Stimulated activated CD4-positive, alpha-beta T cell treated with anti-CD3 and anti-CD28 coated beads, Interleukin-1b, Interleukin-23, amount 100 ng/mL, for 1 hour (primary cell): ENCODE data around the gene SEC14L1.

Source experiments
- DNase-seq, 2 donors: peaks; one replicate each; pipeline ENCODE4 v3.0.0-alpha.2; 2020; ENCODE audit warnings: low read depth in 2 of 2

Gene SEC14L1

DNA sequence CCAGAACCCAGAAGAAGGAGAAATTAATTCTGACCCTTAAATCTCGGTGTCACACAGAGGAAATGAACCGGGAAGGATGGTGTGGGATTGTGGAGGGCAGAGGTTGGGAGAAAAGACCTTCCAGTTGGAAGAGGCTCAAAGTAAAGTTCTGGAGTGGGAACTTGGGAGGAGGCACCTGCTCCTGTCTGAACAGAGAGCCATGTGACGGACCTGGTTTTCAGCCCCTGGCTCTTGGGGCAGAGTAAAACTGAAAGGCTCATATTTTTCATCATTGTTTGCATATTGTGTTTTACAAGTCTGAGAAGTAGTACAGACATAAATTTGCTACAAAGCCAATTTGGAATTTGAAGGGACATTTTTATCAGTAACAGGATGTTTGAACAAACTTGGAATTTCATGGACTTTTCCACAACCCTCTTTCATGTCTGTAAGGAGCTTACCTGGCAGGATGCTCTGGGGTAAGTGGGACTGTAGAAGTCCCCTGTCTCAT is 24.4 kb upstream of the SEC14L1 start:
- no peak for DNase-seq

DNA sequence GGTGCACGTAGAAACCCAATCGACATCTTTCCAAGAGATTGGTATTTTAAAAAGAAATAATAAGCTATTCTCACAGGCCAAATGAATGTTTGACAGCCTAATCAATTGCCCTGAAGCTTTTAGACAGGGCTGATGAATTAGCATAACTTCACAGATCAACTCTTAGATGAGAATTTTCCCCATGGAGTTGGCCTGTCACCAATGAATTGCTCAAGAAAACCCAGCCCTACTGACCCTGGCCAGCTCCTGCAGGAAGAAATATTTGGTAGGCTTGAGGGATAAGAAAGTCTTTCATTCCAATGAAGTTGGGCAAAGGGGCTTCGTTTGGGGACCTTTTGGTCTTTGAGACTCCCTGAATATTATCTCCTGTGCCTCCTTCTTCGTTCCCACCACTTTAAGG is 23.4 kb upstream of the SEC14L1 start:
- DNase-seq = no peak

DNA sequence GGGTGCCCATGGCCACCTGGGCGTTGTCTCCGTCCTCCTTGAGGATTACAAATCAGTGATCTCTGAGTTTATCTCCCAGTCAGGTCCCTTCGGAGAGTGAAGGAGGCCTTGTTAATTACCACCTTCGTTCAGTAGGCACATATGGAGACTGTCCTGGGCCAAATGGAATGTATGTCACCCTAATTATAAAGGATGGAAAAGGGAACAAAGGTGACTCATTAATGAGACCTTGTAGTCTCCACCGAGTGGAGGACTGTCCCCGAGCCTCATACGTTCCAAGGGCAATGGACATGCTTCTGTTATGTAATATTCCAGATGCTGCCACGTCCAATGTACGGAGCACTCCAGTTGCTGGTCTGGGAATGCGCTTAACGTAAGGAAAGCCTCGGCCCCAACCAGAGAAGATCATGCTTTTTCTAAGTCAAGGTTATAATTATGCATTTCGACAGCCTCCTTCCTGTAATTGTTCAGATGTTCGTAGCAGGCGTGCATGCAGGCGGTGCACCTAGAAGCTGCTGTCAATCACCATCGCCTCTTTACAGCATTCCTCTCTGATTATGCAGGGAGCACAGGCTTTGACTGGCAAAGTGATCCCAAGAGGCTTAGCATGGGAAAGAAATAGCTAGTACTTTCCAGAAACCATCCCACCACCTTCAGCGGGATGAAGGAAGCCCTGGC is 22.4 kb upstream of the SEC14L1 start:
- no peak for DNase-seq

DNA sequence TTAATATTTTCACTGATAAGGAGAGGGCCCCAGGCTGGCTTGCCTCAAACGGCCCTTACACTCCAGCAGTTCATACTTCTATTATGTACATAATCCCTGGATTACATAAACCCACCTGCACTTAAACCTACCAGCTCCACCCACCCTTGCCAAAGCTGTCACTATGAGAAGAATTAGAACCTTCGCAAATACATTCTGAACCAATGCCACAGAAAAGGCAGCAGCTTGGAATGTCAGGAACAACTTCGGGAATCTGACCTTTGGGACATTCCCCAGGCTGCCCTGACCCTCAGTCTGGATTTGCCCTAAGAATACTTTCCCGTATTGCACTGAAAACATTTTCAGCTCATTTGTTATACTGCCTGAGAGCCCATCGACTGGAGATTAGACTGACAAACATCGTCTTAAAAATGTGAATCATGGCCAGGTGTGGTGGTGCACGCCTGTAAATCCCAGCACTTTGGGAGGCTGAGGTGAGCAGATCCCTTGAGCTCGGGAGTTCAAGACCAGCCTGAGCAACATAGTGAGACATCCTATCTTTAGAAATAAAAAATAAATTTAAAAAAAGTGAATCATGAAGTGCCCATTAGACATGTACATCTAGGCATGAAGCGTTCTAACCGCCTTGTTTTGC is 21.0 kb upstream of the SEC14L1 start:
- no peak for DNase-seq

DNA sequence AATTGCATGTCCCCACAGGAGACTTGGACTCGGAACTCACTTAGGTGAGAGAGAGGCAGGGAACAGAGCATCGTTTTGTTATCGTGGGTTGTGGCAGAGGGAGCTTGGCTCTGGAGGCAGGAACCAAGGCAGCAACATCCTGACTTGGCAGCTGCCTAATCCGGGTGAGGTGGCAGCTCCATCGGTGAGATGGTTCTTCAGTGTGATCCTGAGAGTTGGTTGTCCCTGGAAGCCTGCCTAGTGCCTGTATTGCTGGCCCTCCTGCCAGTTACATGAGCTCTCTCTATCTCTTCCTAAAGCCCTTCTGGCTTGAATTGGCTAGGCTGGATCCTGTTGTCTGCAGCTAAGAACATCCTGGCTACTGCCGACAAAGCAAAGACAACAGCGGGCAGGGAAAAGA is 19.9 kb upstream of the SEC14L1 start:
- no peak for DNase-seq

DNA sequence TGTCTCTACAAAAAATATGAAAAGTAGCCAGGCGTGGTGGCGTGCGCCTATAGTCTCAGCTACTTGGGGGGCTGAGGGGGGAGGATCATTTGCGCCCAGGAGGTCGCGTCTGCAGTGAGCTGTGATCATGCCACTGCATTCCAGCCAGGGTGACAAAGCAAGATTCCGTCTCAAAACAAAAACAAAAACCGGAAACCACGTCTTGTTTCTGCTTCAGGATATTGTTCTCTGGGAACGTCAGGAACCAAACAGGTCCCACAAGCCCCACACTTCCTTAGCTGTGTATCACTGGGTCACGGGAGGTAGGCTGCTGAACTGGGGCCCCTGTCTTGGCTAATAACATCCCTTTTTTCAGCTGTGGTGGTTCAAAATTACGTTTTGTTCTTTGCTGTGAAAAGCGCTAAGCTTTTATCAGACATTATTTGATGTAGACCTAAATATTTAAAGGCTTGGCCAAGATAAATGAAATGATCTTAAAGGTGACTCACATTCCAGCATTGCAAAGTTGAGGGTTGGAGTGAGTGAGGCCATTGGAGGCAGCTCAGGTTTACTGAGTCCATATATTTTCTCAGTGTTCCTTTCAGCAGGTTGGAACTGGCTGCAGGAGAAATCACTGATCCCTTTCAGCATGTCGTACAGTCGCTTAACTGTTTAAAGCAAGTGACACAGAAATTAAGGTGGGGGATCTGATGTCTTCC is 16.4 kb upstream of the SEC14L1 start:
- no peak for DNase-seq

DNA sequence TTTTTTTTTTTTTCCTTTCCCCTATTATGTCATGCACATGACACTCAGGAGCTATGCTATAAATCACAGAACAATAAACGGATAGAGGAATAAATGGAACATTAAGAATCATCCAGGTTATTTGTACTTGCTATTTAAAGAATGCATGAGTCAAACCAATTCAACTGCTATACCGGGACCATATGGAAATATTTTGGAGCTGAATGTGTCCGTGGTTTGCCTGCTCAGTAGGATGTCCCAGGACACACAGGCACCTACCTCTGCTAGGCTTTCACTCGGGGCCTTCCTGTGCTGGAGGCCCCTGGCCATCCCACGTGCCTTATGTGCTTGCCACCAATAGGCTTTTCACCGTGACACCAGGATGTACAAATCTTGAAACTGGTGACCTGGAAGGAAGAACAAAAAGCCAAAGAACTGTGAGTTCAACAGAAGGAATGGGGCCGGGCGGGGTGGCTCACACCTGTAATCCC is 15.3 kb upstream of the SEC14L1 start:
- DNase-seq = no peak

DNA sequence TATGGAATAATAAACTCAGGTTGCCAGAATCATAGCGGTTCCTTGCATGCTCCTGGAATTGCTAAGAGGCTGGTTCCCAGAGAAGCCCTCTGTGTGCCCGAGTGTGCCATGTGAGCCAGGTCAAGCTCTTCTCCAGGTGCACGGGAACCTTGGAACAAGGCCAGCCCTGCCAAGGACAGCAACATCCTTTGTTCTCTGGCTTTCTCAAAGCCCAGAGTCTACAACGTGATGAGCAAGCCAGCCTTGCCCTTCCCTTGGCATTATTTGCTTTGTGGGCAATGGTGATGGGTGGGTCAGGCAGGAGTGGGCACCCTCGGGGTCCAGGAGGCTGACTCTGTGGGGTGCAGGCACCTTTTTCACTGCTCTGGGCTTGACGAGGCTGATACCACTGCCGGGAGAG is 14.2 kb upstream of the SEC14L1 start:
- no peak for DNase-seq

DNA sequence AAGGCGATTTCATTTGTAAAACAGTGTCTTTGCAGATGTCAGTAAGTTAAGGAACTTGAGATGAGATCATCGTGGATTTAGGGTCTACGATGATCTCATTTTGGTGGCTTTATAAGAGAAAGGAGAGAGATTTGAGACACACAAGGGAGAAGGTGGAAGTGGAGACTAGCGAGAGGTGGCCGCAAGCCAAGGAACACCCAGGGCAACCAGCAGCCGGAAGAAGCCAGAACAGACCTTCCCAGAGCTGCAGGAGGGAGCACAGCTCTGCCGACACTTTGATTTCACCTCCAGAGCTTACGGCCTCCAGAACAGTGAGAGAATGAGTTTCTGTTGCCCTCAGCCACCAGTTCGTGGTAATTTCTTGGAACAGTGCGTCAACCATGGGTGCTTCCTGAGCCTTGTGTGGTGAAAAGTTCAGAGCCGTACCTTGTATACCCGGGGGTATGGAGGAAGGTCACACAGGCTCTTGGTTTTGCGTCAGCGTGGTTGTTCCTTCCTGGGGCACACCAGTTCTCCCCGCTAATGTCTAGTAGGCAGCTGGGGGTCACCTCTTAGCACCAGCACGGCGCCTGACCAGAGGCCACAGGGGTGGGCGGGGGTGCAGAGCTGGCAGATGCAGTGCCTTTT is 12.9 kb upstream of the SEC14L1 start:
- peak in 1 of 2 donors; percentile 7 for DNase-seq

DNA sequence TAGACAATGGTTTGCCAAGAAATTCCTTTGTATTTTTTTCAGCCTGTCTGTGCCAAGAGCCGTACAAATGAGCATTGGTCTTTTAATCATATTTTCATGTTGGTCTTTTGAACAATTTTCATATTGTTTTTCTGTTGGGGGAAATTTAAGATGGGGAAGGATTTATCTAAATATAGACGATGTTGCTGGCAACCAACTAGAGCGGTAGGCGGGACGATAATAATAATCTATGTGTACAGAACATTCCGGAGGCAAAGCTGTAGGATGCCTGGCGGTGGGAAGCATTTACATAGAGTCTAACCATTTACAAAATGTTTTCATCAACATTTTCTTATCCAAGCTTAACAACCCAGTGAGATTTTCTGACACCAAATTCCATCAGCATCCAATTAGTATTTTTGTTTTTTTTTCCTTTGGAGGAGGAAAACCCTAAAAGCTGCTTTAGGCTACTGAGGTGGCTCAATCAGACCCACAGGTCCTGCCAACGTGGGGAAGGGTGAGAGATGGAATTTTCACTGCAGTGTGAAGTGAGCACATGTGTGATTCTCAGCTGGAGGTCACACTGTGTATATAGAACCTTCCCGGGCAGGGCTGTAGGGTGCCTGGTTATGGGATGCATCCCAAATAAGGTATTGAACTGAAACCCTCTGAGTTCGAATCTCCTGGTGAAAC is 11.7 kb upstream of the SEC14L1 start:
- no peak for DNase-seq

DNA sequence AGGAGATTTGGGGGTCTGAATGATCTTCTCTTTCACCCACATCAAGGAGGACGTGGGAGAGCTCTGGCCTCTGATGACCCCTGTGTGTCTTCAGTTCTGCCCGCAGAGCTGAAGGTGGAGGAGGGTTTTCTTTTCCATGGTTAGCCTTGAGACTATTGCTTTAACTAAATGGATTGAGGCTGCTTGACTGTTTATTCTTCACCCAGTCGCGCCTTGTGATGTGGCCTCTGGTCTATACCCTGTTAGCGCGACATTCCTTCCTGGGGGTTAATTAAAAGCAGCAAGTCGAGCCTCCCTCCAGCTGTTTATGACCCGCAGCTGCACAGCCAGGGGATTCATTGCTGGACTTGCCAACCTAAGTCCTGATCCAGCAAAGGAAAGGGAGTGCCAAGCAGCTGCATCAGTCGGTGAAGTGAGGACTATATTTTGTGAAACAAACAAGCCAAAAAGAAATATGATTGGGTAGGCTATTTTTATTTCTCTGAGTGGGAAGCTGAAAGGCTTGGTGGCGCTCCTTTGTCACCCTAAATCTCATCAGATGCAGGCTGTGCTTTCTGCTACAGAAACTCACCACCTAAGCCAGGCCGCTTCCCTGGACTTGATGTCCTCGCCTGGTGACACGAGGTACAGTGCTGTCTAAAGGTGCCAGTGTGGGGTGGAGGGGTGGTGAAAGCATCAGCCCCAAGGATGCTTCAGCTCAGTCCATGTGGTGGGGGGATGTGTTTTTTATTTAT is 11.0 kb upstream of the SEC14L1 start:
- no peak for DNase-seq

DNA sequence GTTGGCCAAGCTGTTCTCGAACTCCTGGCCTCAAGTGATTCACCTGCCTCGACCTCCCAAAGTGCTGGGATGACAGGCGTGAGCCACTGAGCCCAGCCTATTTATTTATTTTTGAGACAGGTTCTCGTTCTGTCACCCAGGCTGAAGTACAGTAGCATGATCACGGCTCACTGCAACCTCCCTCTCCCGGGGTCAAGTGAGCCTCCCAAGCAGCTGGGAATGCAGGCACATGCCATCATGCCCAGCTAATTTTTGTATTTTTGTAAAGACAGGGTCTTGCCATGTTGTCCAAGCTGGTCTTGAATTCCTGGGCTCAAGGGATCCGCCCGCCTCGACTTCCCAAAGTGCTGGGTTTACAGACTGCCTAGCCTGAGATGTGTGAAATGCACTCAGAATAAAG is 10.2 kb upstream of the SEC14L1 start:
- DNase-seq = no peak

DNA sequence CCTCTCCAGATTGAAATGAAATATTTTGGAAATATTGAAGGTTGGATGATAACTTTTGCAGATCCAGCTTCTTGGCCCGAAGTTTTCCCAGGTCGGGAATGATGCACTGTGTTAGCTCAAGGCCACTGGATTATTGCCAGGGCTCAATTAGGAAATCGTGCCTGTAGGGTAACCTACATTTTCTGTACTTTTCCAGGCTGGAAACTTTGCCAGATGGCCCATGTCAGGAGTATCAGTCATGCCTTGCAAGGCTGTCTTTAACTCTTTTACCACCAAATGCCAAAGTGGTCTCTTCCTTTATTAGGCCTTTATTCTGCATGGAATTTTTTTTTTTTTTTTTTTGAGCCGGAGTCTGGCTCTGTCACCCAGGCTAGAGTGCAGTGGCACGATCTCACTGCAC is 8.9 kb upstream of the SEC14L1 start:
- DNase-seq = no peak

DNA sequence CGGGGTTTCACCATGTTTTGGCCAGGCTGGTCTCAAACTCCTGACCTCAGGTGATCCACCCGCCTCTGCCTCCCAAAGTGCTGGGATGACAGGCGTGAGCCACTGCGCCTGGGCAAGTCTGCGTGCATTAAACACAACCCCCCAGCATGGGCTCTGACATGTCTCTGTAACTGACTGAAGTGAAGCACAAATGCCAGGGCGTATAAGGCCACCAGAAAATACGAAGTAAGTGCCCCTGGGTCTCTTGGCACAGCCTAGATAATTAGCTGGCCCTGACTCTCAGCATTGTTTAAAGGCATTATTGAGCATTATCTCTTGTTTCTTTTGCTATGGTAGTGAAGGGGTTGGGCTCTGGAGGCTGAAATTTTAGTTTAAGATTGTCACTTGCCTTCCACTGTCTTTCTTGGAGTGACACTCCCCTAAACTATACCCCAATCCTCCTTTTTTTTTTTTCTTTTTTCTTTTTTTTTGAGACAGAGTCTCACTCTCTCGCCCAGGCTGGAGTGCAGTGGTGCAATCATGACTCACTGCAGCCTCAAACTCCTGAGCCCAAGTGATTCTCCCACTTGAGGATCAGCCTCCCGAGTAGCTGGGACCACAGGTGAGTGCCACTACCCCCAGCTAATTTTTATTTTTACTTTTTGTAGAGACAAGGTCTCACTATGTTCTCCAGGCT is 8.2 kb upstream of the SEC14L1 start:
- DNase-seq = no peak

DNA sequence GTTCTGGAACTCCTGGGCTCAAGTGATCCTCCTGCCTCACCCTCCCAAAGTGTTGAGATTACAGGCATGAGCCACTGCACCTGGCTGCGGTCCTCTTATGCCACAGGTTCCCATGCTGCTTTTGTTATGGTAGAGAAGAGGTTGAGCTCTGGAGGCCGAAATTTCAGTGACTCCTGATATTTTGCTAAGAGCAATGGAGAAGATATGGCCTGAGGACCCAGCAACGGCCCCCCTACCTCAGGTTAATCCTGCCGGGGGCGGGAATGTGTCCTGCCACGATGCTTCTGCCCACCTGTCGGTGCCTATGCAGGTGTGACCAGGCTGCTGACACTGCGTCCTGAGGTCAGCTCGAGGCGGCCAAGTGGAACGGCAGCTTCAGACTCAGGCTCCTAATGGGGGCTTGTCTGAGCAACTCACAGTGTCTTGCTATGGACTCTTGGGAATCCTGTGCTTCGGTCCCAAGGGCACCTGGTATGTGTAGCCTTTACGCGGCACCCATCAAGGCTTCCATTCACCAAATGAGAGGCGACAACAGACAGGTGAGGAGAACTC is 7.6 kb upstream of the SEC14L1 start:
- no peak for DNase-seq

DNA sequence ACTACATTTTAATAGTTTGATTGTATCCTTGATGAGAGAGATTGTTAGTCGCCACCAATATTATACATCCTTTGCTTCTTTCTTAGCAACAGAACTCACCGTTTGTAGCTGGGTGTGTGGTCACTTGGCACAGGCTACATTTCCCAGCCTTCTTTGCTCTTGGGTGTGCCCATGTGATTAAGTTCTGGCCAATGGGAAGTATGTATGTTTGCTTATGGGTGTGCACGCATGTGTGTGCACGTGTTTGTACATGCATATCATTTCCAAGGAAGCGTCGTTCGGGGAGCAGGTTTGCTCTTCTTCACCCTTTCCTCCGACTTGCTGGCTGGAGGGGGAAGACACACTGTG is 4.4 kb upstream of the SEC14L1 start:
- DNase-seq = no peak

DNA sequence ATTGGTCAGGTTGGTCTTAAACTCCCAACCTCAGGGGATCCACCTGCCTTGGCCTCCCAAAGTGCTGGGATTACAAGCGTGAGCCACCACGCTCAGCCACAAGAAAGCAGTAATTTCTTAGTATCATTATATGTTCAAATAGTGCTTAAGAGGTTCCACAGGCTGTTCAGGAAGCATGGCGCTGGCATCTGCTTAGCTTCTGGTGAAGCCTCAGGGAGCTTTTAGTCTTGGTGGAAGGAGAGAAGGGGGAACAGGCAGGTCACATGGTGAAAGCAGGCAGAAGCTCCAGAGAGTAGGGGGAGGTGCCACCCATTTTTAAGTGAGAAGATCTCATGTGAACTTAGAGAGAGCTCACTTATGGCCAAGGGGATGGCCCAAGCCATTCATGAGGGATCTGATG is 3.7 kb upstream of the SEC14L1 start:
- no peak for DNase-seq

DNA sequence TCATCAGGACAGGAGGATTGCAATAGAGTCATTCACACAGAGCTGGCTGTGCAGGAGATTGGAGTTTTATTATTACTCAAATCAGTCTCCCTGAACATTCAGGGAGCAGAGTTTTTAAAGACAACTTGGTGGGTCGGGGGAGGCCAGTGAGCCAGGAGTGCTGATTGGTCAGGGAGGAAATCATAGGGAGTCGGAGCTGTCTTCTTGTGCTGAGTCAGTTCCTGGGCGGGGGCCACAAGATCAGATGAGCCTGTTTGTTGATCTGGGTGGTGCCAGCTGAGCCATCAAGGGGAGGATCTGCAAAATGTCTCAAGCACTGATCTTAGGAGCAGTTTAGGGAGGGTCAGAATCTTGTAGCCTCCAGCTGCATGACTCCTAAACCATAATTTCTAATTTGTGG is 2.9 kb upstream of the SEC14L1 start:
- peak in 1 of 2 donors; percentile 5 for DNase-seq

DNA sequence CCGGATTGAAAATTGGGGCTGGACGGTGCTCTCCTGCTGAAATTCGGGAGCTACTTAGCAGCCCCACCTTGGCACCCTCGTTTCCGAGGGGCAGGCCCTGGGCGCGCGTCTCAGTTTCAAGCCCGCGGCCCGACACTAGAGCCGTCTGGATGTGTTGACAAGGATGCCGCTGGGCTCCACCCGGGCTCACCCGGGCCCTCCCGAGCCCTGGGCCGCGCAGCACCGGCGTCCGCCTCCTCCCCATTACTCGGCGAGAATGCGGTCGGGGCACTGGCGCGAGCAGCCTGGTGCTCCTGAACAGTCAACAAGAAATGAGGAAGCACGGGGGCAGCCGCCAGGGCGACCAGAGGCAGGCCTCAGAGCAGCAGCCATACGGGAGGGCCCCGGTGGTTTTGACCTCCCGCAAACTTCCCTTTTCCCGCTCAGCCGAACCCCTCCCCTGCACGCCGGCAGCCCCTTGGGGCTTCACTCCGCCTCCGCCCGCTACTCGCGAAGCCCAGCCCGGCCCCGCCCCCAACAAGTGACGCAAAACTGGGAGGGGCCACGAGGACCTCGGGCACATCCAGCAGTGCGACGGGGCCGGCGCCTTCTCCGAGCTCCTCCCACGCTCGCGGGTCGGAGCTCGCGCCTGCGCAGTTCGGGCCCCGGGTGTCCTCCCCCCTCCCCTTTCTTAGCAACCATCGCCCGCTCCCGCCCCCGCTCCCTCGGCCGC is 447 bp upstream of the SEC14L1 start:
- peak; percentile 99 for DNase-seq
